KMS-11 (cell line): ENCODE results near the gene UTP4.

Source experiments
- H2AFZ ChIP-seq: fragments of 200-600 bp; sonication (generic); 2 replicates; pipeline ENCODE4 v1.6.1; 2016; ENCODE audit warnings: antibody characterized with exemption, mixed run types, low read depth
- H3K27ac ChIP-seq: fragments of 200-600 bp; sonication (generic); 2 replicates; pipeline ENCODE4 v1.6.1; 2016; ENCODE audit warnings: mild to moderate bottlenecking, mixed run types
- H3K27me3 ChIP-seq: fragments of 200-600 bp; sonication (generic); 2 replicates; pipeline ENCODE4 v1.6.1; 2017; ENCODE audit warnings: mild to moderate bottlenecking, low read depth, mixed run types, moderate library complexity; ENCODE audit not compliant: insufficient read depth
- H3K36me3 ChIP-seq: fragments of 200-600 bp; sonication (generic); 2 replicates; pipeline ENCODE4 v1.6.1; 2017; ENCODE audit warnings: mild to moderate bottlenecking, mixed run types; ENCODE audit not compliant: insufficient read depth
- H3K4me1 ChIP-seq: fragments of 200-600 bp; sonication (generic); 2 replicates; pipeline ENCODE4 v1.6.1; 2016; ENCODE audit warnings: mild to moderate bottlenecking, low read depth, mixed run types; ENCODE audit not compliant: poor library complexity, severe bottlenecking
- H3K4me2 ChIP-seq: fragments of 200-600 bp; sonication (generic); 2 replicates; pipeline ENCODE4 v1.7.0; 2016; ENCODE audit warnings: mild to moderate bottlenecking, mixed run types
- H3K4me3 ChIP-seq: fragments of 200-600 bp; sonication (generic); IDR thresholded peaks from 2 replicates; pipeline ENCODE4 v1.6.1; 2017; ENCODE audit warnings: low read depth, low read length, mixed read lengths; ENCODE audit not compliant: insufficient read depth
- H3K79me2 ChIP-seq: fragments of 200-600 bp; sonication (generic); 2 replicates; pipeline ENCODE4 v1.6.1; 2016; ENCODE audit warnings: low read depth, mixed run types; ENCODE audit not compliant: insufficient read depth
- H3K9ac ChIP-seq: fragments of 200-600 bp; sonication (generic); 2 replicates; pipeline ENCODE4 v1.6.1; 2016; ENCODE audit warnings: mild to moderate bottlenecking, mixed run types
- H4K20me1 ChIP-seq: fragments of 200-600 bp; sonication (generic); 2 replicates; pipeline ENCODE4 v1.6.1; 2016; ENCODE audit warnings: mild to moderate bottlenecking, mixed run types; ENCODE audit not compliant: insufficient read depth
- CTCF ChIP-seq: fragments of 200-600 bp; sonication (generic); conservative IDR thresholded peaks from 2 replicates; pipeline ENCODE4 v1.6.1; 2017; ENCODE audit warnings: low read depth, mild to moderate bottlenecking, antibody characterized with exemption, low read length, moderate library complexity, mixed read lengths

Gene UTP4

DNA sequence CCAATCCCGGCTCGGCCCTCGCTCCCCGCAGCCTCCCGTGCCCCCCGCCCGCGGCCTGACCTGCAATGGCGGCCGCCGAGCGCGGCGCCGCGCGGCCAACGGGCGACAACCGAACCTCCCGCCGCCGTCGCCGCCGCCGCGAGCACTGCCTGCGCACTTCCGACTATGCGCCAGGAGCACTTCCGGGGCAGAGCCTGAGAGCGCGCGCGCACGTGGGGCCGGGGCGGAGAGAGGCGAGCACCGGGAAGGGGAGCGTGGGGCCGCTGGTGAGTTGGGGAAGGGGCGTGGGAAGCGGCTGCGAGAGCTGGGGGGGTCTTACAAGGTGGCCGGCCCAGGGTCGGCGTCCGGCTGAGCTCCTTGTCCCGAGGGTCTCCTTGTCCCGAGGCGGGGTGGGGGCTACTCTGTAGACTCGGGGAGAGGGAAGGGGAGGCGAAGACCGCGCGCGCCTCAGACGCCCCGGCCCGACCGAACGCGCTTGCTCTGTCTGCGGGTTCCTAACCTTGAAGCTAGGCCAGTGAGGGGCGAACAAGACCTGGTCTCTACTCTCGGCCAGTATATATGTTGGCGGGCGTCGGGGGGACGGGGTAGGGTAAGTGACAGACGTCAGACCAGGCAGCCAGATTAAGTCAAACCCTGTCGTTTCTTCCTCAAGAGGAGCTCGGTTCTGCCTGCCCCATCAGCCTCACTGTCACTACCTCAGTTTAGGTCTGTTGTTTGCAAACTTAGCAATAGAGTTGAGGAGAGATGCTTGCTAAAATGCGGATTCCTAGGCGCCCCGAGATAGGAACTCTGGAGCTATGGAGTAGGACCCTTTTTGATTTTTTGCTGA, at the start of gene UTP4, which contains the start of gene CHTF8:
TSS of gene UTP4 (plus strand) at position 226 of the 829 bp plus-strand sequence. CDS start 811 bp downstream, outside the sequence.
TSS of gene CHTF8 (minus strand) at position 165 of the 829 bp plus-strand sequence. CDS start 11,130 bp downstream, outside the sequence.
- Histone ChIP-seq H3K27me3 (no peaks in the 10 kb centered on the region), H3K79me2 (peaks cover 81% of the 10 kb centered on the region), H3K4me2 (peak within 1 kb of the TSS; percentile 86), H3K36me3 (no peaks in the 10 kb centered on the region), H2AFZ (peak within 1 kb of the TSS; percentile 67), H3K4me3 (no peak within 1 kb of the TSS), H3K27ac (peak within 1 kb of the TSS; percentile 37), H3K4me1 (peaks cover 24% of the 10 kb centered on the region), H4K20me1 (no peaks in the 10 kb centered on the region), H3K9ac (peak within 1 kb of the TSS; percentile 81)
- TF ChIP-seq CTCF = no peak

- H3K27ac ChIP-seq = no peak overlapping the region
- H3K36me3 ChIP-seq = no peaks in the 10 kb centered on the region
- H3K9ac ChIP-seq = no peak overlapping the region
- no peaks in the 10 kb centered on the region for H4K20me1 ChIP-seq
- peaks cover 7% of the 10 kb centered on the region for H3K4me1 ChIP-seq
- no peaks in the 10 kb centered on the region for H3K27me3 ChIP-seq
- 0 out of 2 replicates have a peak, but pooled peaks have one; percentile 16 for TF ChIP-seq CTCF
- H3K4me3 ChIP-seq = no peak overlapping the region
- H3K4me2 ChIP-seq = no peak overlapping the region
- no peaks in the 10 kb centered on the region for H3K79me2 ChIP-seq
- H2AFZ ChIP-seq = no peak overlapping the region
Measured at GRCh38 chr16:69083306-69083941, 49.0 kb upstream of the UTP4 start.

GRCh38 chr16:69084289-69084688, 48.2 kb upstream of the UTP4 start:
- Histone ChIP-seq H3K36me3 (no peaks in the 10 kb centered on the region), H3K4me2 (no peak overlapping the region), H3K27me3 (no peaks in the 10 kb centered on the region), H3K27ac (no peak overlapping the region), H2AFZ (no peak overlapping the region), H3K79me2 (no peaks in the 10 kb centered on the region), H3K4me3 (no peak overlapping the region), H4K20me1 (no peaks in the 10 kb centered on the region), H3K9ac (no peak overlapping the region), H3K4me1 (peaks cover 16% of the 10 kb centered on the region)
- TF ChIP-seq CTCF = no peak

GRCh38 chr16:69085032-69085695, 47.3 kb upstream of the UTP4 start:
- H2AFZ ChIP-seq = no peak overlapping the region
- H3K9ac ChIP-seq = no peak overlapping the region
- no peaks in the 10 kb centered on the region for H3K36me3 ChIP-seq
- H3K27me3 ChIP-seq = no peaks in the 10 kb centered on the region
- H3K27ac ChIP-seq = no peak overlapping the region
- TF ChIP-seq CTCF = no peak
- no peak overlapping the region for H3K4me3 ChIP-seq
- no peaks in the 10 kb centered on the region for H4K20me1 ChIP-seq
- peaks cover 24% of the 10 kb centered on the region for H3K4me1 ChIP-seq
- H3K79me2 ChIP-seq = no peaks in the 10 kb centered on the region
- H3K4me2 ChIP-seq = no peak overlapping the region
